NT2/D1 (cell line): ENCODE results near the gene CHN1.

Source experiments
- DNase-seq: peaks from one replicate; pipeline ENCODE4 v3.0.0-alpha.2; 2011; ENCODE audit warnings: low read depth, low spot score
- H3K27me3 ChIP-seq: 2 replicates; pipeline ENCODE4 v1.6.0; 2011; ENCODE audit warnings: mild to moderate bottlenecking; ENCODE audit not compliant: insufficient read length, insufficient read depth
- H3K36me3 ChIP-seq: 2 replicates; pipeline ENCODE4 v1.6.1; 2011; ENCODE audit warnings: mild to moderate bottlenecking, low read length, mixed read lengths; ENCODE audit not compliant: insufficient read depth, insufficient read length
- H3K4me1 ChIP-seq: 2 replicates; pipeline ENCODE4 v1.5.1; 2011; ENCODE audit not compliant: insufficient read depth, insufficient read length
- H3K4me3 ChIP-seq: 2 replicates; pipeline ENCODE4 v1.5.1; 2011; ENCODE audit warnings: low read depth; ENCODE audit not compliant: insufficient read length
- H3K9ac ChIP-seq: 2 replicates; pipeline ENCODE4 v1.6.0; 2011; ENCODE audit warnings: low read depth; ENCODE audit not compliant: insufficient read length
- H3K9me3 ChIP-seq: 2 replicates; pipeline ENCODE4 v1.5.1; 2011; ENCODE audit warnings: mild to moderate bottlenecking, low read length; ENCODE audit not compliant: insufficient read depth
- SUZ12 ChIP-seq: IDR thresholded peaks from 2 replicates; pipeline ENCODE4 v1.6.1; 2011; ENCODE audit not compliant: insufficient read length, insufficient read depth; ENCODE audit errors: extremely low read depth
- YY1 ChIP-seq: IDR thresholded peaks from 2 replicates; pipeline ENCODE4 v1.6.1; 2011; ENCODE audit not compliant: insufficient read length, insufficient read depth
- ZNF274 ChIP-seq: IDR thresholded peaks from 2 replicates; pipeline ENCODE4 v1.6.1; 2011; ENCODE audit warnings: mild to moderate bottlenecking, low read depth, low read length

Gene CHN1

DNA sequence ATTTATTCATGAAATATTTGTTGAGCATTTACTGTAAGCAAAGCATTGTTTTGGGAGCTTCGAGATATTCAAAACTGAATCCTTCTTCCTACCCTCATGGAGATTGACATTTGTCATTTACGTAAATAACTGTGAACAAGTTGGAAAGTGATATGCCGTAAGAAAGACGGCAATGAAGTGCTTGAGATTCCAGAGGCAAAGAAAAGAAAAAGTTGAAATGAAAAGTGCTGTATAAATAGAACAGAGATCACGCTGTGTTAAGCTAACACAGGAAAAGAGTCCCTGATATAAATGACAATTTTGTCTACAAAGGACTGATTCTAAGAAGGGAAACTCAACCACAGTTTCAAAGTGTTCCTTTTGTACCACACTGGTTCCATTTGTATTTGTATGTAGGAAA is 242.7 kb downstream of the CHN1 start:
- Histone ChIP-seq H3K27me3 (no peaks in the 10 kb centered on the region), H3K9ac (no peak overlapping the region), H3K4me3 (no peak overlapping the region), H3K9me3 (no peaks in the 10 kb centered on the region), H3K36me3 (no peaks in the 10 kb centered on the region), H3K4me1 (no peaks in the 10 kb centered on the region)
- TF ChIP-seq ZNF274: no peak
- no peak for TF ChIP-seq SUZ12
- no peak for TF ChIP-seq YY1
- DNase-seq: no peak

DNA sequence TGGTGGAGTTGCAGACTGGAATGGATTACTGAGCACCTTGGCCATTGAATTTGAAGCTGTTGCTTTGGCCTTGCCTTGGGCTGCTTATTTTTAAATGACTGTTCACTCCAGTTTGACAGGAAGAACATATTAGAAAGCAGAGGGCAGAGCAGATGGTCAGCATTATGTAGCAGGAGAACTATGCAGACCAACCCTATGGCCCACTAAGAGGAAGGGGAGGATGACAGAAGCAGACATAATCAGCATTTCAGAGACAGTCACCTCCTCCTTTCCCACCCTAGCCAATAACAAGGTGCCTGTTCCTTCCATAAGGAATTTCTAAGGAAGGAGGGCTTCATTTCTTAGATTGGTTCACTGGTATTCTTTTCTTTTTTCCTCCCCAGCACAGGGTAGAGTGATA is 243.3 kb downstream of the CHN1 start:
- DNase-seq: no peak
- no peaks in the 10 kb centered on the region for H3K4me1 ChIP-seq
- no peaks in the 10 kb centered on the region for H3K36me3 ChIP-seq
- no peaks in the 10 kb centered on the region for H3K9me3 ChIP-seq
- no peak overlapping the region for H3K9ac ChIP-seq
- H3K4me3 ChIP-seq: no peak overlapping the region
- H3K27me3 ChIP-seq: no peaks in the 10 kb centered on the region
- TF ChIP-seq ZNF274: no peak
- no peak for TF ChIP-seq SUZ12
- no peak for TF ChIP-seq YY1

DNA sequence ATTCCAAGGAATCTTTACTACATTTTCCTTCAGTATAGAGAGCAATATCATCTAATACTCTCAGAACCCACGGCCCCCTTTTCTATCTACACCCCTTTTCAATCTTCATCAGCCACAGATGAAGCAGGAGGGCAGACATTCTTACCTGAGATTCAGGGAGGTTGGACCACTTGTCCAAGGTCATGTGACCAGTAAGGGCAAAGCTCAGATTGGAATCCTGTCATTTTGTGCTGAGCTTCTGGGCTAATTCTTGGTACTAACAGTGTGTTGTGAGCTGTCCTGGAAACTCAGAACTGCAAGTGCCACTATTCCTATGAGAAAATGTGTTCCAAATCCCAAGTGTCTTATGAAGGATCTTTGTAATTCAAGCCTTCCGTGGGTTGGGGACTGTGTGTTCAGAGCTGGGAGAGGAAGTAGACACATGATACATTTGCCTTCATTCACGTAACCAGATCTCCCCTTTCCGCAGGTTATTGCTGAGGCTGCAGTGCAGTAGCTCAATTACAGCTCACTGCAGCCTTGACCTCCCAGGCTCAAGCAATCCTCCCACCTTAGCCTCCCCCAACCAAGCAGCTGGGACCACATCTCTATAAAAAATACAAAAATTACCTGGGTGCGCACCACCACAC is 244.2 kb downstream of the CHN1 start:
- Histone ChIP-seq H3K36me3 (no peaks in the 10 kb centered on the region), H3K4me1 (no peaks in the 10 kb centered on the region), H3K27me3 (no peaks in the 10 kb centered on the region), H3K9ac (no peak overlapping the region), H3K9me3 (no peaks in the 10 kb centered on the region), H3K4me3 (no peak overlapping the region)
- no peak for DNase-seq
- TF ChIP-seq YY1 (no peak), SUZ12 (no peak), ZNF274 (no peak)

DNA sequence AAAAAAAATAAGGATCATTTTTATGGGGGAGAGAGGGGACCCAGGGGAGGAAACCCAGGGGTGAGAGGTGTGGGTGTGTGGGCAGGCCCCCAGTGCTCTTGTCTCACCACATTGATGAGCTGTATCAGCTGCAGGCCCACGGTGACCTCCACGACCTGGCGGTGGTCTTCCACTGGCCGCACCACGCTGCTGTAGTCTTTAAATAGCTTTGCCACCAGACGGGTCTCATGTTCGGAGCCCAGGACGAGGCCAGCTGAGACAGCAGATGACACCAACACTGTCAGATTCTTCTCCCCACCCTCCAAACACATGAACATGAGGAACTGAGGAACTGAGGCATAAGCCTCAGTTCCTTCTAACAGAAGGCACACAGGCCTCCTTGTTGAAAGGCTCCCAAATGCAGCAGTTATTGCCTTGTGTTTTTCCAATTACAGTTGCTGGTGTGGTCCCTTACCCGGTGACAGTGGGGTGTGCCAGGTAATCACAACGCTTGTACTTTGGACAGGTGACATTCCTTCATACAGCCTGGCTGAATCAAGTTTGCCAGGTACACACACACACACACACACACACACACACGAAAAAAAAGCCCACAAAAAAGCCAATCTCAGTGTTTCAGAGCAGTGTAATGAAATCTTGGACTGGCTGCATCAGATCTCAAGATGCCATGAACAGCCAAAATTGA is 245.7 kb downstream of the CHN1 start:
- no peak for DNase-seq
- H3K4me1 ChIP-seq: no peaks in the 10 kb centered on the region
- TF ChIP-seq ZNF274 (no peak), YY1 (no peak), SUZ12 (no peak)
- H3K9ac ChIP-seq: no peak overlapping the region
- H3K9me3 ChIP-seq: no peaks in the 10 kb centered on the region
- no peaks in the 10 kb centered on the region for H3K36me3 ChIP-seq
- H3K27me3 ChIP-seq: no peaks in the 10 kb centered on the region
- no peak overlapping the region for H3K4me3 ChIP-seq

DNA sequence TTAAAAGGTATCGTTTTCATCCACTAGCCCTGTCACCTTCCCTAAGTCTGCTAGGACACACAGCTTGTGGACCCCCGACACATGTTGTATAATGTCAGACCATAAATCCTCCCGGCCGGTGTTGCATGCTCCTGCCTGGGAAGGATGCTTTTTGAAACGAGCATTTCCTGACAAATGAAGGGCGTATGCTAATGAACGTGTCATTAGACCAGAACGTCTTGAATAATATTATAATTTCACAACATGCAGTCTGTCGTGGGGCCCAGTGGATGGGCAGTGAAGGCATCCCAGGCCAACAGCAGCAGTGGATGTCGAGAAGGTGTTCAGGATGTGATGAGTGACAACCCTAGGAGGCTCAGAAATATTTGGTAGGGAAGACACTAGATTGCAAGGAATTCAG is 248.4 kb downstream of the CHN1 start:
- Histone ChIP-seq H3K4me3 (no peak overlapping the region), H3K9ac (no peak overlapping the region), H3K36me3 (no peaks in the 10 kb centered on the region), H3K4me1 (peaks cover 2% of the 10 kb centered on the region), H3K9me3 (no peaks in the 10 kb centered on the region), H3K27me3 (no peaks in the 10 kb centered on the region)
- no peak for DNase-seq
- TF ChIP-seq ZNF274 (no peak), SUZ12 (no peak), YY1 (no peak)

DNA sequence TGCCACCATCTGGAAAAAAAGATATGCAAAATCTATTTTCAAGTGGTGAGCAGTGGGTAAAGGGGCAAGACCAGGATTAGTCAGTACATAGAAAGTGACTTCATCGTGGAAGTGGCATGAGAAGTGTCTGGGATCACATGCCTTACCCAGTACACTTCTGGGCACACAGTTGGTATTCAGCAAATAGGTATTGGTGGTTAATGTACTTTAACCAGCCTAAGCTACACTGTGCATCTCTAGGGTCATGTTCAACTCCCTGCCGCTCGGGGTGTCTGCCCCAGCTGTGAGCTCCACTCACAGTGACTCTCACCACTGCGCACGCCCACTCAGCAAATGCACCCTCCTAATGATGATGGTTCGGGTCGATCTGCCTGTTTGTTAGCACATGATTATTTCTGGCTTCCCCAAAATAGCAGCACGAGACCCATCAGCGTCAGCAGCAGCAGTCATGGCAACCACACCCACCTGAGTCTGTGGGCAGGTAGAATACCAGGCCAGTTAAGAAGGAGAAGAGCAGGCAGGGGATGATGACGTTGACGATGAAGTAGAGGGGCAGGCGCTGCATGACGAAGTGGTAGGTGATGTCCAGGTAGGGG is 252.0 kb downstream of the CHN1 start:
- H3K9ac ChIP-seq: no peak overlapping the region
- TF ChIP-seq SUZ12 (no peak), YY1 (no peak), ZNF274 (no peak)
- no peaks in the 10 kb centered on the region for H3K27me3 ChIP-seq
- H3K36me3 ChIP-seq: no peaks in the 10 kb centered on the region
- DNase-seq: no peak
- H3K4me1 ChIP-seq: peaks cover 2% of the 10 kb centered on the region
- no peaks in the 10 kb centered on the region for H3K9me3 ChIP-seq
- H3K4me3 ChIP-seq: no peak overlapping the region

DNA sequence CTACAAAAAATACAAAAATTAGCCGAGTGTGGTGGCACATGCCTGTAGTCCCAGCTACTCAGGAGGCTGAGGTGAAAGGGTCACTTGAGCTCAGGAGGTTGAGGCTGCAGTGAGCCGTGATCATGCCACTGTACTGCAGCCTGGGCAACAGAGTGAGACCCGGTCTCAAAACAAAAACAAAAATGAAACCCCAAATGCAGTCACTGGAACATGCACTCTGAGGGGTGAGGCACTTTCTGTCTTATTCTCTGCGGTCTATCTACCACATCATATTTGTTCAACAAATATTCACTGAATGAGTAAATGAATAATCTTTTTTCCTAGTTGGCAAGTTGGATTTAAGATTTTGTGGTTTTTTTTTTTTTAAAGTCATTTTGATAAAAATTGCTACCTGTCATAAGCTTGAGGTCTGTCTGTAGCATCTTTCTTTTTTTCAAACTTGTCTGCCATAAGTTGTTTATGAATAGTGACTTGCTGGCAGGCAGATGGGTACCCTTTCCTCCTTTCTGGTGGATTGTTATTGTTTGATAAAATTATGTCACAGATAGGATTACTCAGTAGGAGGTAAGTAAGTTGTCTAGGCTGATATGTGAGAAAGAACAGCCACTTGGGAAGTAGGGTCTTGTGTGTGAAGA is 252.7 kb downstream of the CHN1 start:
- no peaks in the 10 kb centered on the region; the same call in 1 of the 2 replicates for H3K9me3 ChIP-seq
- no peak overlapping the region for H3K4me3 ChIP-seq
- no peaks in the 10 kb centered on the region for H3K36me3 ChIP-seq
- no peak for DNase-seq
- no peaks in the 10 kb centered on the region for H3K27me3 ChIP-seq
- no peak overlapping the region for H3K9ac ChIP-seq
- TF ChIP-seq YY1: no peak
- TF ChIP-seq SUZ12: no peak
- no peak for TF ChIP-seq ZNF274
- peaks cover 2% of the 10 kb centered on the region for H3K4me1 ChIP-seq
